Activated naive CD4-positive, alpha-beta T cell (primary cell): Measurements from ENCODE around the gene NTNG2.

Experiments used
- DNase-seq, 4 experiments: peaks; one replicate each; lab custom pipeline; 2025; lab: John Stamatoyannopoulos, UW

The NTNG2 gene

DNA sequence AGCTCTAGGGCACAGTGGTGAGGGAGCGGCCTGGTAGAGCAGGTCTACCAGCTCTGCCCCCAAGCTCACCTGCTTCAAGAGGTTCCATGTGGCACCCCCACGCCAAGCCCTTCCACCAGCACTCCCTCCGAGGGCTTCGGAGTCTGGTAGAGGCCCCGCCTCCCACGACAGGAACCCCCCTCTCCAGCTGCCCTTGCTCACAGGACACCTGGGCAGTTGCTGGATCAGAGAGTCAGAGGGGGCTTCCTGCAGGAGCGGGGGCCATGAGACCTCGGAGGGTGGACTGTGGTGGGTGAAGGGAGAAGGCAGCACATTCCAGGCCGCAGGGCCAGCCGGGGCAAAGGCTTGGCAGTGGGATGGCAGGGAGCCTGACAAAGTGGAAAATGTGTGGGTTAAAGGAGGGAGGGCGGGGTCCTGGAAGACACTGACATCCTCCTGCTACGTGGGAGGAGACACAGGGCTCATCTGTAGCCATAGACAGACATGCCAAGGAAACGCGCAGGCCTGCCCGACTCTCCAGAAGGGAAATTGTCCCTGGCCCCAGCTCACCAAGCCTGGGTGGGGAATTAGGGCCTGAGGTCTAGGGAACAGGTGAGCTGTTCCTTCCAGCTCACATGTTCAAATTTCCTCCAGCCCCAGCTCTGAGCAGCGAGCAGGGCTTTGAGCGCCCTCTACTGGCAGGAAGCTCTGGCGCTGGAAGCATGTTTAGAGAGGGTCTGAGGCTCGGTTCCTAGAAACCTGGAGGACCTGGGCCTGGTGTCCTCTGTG lies 74.2 kb downstream of the NTNG2 start:
- DNase-seq, result peak; percentile 57 to 79 (median 75)

DNA sequence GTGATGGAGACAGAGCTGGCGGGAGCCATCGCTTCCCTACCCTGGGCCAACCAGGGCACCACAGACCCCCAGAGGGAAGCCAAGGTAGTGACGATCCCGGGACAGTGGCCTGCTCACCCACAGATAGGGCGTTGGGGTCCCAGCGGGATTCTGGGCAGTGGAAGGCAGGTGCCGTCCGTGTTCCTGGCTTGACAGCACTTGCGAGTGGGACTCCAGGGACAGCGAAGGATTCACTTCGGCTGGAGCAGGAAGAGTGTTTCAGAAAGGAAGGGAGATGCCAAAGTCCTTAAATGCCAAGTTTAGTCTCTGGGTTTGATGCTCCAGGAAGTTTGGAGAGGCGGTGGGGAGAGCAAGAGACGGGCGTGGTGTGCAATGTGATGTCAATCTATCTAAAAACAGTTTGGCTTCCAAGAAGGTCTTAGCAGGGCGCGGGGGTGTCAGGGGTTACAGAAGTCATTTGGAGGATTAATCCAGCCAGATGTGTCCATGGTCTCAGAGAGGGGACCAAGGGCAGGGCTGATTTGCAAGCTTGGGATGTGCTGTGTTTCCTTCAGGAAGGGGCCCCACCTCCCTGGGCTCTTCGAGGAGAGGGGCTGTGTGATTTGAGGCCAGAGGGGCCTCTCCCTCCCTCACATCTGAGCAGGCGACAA lies 74.9 kb downstream of the NTNG2 start:
- DNase-seq, result no peak

DNA sequence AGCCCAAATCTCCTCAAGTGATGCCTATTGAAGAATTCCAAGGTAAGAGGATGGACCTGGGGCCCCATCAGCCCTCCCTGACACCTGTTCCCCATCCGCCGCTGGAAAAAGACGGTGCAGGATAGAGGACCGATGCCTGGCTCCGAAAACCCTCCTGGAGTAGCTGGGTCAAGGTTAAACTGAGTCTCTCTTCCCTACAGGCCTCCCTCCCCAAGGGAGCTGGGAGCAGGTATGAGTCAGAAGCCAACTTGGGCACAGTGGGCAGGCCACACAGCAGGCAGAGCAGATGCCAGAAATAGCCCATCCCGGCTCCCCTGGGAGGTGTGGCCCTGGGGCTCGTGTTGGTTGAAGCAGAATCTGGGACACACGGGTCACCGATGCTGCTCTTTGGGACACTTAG lies 75.6 kb downstream of the NTNG2 start:
- no peak for DNase-seq

DNA sequence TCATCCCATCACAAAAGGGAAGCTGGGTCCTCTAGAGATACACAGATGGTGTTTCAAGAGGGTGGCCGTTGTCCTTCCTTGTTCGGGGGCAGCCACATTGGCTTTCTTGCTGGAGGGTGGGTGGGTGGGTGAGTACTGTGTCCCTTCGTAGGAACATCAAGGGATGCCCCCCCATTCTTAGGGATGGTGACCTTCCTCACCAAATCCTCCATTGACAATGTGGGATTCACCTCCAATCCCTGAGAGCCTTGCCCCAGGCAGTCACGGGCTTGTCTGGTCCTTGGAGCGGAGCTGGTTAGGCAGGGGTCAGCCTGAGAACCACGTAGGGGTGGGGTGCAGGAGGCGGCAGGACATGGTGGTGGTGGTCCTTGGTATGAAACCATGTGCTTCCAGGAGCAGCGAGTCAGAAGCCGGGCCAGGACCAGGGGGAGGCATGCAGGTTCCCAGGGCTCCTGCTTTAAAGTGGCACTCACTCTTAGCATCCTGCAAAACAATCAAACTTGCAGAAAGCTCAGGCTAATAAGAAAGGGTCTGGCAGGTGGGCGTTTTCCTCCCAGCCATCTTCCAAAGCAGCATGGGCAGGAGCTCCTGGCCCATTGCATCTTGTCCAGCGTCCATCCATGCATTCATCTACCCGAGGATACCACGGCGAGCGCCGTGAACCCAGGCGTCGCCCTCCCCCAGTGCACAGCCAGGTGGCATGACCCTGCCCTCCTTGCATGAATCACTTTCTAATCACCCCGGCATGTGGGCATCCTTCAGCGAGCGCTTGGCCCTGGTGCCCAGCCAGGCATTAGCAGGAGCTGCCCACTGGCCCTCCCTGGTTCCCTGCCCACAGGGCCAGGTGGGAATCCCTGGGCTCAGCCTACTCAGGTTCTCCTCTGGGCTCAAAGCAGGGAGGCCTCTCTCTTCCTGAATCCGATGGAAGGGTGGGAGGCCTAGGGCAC lies 76.4 kb downstream of the NTNG2 start:
- no peak for DNase-seq

DNA sequence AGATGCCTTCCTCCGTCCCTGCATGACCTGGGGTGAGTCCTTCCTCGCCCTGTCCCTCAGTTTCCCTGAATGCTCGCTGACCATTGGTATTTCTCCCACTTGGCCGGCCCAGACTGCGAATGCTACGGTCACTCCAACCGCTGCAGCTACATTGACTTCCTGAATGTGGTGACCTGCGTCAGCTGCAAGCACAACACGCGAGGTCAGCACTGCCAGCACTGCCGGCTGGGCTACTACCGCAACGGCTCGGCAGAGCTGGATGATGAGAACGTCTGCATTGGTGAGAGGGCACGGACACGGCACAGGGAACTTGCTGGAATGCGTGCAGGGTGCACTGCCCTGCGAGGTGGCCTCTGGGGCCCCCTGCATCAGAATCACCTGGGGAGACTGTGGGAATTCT lies 77.1 kb downstream of the NTNG2 start:
- no peak for DNase-seq

DNA sequence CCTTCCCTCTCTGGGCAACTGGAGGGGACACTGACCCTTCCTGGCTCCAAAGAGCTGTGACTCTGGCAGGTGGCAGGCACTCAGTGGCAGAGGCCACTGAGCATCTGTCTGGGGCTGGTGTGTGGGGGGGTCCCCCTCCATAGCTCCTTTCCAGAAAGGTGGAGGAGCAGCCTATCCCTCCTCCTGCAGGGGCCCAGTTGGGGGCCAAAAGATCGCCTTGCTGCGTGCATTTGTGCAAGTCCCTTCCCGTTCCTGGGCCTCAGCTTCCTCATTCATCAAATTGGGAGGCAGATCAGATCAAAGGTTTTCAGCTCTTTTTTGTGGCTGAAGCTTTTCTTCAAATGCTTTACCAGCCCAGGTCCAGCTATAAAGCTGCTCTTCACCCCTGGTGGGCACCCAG lies 77.7 kb downstream of the NTNG2 start:
- no peak for DNase-seq

DNA sequence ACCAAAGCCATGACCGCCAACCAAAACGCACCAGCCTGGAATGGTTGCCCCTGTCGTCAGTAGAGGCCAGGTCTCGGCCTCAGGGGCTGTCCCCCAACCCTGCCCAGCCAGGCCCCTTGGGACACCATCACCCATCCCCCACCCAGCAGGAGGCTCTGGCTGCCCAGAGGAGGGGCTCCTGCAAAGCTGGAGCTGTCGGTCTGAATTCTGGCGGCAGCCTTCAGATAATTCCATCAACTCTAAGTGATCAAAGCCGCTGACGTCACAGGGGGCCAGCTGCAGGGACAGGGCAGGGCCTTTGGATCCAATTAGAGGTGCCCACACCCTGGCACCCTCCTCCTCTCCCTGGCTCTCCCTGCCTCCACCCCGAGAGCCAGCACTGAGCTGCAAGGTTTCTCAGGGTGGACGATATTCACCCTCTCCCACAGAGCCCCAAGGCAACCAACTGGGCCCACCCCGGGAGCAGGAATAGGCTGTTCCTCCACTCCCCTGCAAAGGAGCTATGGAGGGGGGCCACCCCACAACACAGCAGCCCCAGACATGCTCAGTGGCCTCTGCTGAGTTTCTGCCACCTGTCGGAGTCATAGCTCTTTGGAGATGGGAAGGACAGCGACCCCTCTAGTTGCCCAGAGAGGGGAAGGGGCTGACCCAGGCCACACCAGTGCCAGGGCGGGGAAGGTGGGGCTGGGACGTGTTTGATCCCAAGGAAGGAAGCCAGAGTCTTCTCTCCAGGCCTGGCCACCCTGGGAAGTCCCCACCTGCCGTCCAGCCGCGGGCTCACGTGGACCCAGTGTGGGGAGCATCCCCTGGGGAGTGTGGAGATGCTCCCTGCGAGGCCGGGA lies 78.4 kb downstream of the NTNG2 start:
- DNase-seq, result no peak

DNA sequence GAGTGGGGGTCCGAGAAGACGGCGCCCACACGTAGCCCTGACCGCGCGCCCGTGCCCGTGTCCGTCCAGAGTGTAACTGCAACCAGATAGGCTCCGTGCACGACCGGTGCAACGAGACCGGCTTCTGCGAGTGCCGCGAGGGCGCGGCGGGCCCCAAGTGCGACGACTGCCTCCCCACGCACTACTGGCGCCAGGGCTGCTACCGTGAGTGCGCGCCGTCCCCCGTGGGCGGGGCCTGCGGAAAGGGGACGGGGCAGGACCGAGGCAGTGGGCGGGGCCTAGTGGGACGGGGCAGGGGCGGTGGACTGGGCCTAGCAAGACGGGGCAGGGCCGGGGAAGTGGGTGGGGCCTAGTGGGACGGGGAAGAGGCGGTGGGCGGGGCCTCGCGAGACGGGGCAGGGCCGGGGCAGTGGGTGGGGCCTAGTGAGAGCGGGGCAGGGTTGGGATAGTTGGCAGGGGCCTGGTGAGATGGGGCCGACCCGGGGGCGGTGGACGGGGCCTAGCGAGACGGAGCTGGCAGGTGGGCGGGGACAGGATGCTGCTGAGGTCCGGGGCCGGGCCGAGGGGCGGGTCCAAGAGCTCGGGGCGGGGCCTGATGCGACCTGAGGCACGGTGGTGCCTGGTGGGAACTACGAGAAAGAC lies 79.1 kb downstream of the NTNG2 start:
- DNase-seq, result peak; percentile 92 to 100 (median 99)

DNA sequence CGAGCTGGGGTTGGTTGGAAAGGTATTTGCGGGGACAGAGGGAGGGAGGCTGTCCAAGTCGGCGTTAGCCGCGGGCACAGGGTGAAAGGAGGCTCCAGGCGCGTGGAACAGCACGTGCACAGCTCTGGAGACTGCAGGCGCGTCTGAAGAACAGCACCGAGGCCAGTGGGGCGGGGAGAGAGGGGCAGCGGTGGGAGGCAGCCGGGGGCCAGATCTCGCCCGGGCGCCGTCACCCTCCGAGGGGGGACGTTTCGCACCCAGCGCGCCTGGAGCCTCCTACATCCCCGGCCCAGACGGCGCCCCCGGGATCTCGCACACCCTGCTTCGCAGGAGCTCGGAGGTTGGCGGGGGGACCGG lies 79.6 kb downstream of the NTNG2 start:
- no peak for DNase-seq

DNA sequence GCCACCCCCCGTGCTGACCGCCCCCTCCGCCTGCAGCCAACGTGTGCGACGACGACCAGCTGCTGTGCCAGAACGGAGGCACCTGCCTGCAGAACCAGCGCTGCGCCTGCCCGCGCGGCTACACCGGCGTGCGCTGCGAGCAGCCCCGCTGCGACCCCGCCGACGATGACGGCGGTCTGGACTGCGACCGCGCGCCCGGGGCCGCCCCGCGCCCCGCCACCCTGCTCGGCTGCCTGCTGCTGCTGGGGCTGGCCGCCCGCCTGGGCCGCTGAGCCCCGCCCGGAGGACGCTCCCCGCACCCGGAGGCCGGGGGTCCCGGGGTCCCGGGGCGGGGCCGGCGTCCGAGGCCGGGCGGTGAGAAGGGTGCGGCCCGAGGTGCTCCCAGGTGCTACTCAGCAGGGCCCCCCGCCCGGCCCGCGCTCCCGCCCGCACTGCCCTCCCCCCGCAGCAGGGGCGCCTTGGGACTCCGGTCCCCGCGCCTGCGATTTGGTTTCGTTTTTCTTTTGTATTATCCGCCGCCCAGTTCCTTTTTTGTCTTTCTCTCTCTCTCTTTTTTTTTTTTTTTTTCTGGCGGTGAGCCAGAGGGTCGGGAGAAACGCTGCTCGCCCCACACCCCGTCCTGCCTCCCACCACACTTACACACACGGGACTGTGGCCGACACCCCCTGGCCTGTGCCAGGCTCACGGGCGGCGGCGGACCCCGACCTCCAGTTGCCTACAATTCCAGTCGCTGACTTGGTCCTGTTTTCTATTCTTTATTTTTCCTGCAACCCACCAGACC lies 80.2 kb downstream of the NTNG2 start:
- peak in 2 of 4 experiments; percentile 27 to 39 for DNase-seq

DNA sequence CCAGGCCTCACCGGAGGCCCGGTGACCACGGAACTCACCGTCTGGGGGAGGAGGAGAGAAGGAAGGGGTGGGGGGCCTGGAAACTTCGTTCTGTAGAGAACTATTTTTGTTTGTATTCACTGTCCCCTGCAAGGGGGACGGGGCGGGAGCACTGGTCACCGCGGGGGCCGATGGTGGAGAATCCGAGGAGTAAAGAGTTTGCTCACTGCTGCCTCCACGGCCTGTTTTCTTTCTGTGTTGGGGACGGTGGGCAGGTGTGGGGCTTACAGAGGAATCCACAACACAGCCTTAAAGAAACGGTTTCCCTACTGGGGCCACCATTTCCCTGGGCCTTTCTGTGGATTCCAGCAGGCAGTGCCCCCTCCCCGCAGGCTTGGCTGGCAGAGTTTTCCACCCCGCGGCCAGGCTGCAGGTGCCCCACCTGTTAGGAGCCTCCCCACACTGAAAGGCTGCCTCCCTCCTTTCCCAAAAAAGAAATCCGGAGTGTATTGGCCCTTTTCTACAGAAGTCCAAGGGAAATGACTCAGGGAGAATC lies 80.8 kb downstream of the NTNG2 start:
- DNase-seq, result no peak

DNA sequence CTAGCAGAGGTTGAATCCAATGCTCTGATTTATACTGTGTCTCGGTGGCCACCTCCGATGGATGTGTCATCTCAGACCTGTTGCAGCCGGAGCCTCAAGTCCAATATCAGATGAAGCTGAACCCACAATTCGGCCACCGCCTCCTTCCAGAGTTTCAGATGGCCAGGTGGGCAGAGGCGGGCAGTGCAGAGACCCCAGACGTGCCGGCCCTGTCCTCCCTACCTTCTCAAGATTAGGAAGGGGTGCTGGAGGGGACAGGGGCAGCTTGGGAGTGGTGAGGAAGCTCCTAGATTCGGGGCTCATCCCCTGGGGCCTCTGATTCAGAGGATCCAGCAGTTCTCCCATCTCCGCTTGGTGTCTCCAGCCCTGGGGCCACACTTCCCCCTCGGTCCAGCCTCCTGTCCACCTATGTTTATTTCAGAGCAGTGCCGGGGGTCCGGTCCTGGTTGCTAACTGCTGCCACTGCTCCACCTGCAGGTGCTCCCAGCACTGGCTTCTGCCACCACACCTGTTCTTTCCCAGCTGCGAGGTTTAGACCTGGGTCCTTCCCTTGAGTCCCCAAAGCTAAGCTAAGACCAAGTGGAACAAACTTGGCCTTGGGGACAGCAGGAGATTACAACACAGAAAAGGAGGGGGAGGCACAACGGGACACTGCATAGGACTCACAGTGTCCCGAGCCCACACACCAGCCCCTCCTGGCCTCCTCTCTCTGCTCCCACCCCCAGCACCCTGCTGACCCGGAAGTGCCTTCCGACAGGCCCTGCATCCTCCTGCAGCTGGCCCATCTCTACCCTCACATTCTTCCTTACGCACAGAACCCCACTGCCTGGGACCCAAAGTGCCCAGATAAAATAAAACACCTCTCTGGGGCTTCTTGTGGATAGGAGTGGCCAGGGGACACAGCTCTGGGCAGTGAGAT lies 81.6 kb downstream of the NTNG2 start:
- DNase-seq, result no peak

DNA sequence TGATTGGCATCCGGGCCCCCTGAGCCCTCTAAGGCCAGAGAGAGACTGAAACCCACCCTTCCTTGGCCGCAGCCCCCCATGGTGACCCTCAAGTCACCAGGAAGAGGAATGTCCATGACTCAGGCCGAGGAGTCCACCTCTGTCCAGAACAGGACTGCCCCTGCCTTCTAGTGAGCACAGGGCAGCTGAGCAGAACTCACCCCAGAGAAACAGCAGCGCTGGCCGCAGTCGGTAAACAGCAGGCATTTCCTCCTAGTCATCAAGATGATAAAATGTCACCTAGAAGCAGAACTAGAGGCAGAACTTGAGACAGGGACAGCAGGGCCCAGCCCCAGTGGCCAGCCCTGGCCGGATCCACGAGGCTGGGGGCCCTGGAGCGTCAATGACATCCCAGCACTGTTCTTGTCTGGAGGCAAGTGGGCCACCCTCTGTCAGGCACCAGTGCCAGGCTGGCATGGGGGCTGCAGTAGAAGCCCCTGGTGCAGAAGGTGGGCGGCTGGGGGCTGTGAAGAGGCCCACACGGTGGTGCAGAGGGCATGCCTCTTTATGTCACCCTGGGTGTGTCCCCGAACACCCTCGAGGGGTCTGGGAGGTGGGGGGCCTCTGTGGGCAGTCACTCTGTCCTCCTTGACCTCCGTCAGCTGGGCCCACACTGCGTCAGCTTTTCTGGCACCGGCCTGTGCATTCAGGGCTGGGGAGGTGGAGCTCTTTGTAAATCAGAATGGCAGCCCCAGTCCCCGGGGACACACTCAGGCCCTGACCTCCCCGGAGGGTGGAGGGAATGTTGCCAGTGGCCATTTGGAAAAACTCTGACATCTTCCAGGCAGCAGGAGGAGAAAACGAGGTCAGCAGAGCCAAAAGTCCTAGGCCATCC lies 83.0 kb downstream of the NTNG2 start:
- DNase-seq, result no peak

DNA sequence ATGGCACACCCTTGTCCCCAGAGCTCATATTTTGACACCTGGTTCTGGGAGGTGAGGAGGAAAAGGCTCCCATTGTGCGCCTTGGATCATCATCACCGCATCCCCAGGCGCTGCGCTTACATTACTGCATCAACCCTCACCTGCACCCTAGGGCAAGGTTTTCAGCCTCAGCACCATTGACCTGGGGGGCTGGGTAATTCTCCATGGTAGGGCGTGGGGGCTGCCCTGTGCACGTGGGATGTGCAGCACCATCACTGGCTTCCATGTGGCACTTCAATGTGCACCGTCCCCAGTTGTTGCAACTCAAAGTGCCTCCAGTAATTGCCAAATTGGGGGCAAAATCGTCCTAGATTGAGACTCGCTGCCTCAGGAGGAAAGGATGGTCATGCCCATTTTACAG lies 83.6 kb downstream of the NTNG2 start:
- DNase-seq, result no peak

DNA sequence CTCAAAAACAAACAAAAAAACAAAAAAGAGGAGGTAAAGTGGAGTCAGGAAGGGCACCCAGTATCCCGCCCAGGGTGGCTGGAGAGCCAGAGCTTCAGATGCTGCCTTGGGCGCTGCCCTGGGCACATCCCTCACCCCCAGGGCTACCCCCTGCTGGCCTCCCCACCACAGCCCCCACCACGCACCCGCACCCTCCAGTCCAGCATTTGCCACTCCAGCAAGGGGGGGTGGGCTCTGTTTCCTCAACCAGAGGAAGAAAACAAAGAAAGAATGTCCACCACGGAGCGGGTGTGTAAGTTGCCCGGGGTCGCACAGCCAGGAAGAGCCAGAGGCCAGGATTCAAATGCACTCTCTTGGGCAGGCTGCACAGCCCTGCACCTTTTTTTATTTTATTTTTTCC lies 86.1 kb downstream of the NTNG2 start:
- no peak for DNase-seq

DNA sequence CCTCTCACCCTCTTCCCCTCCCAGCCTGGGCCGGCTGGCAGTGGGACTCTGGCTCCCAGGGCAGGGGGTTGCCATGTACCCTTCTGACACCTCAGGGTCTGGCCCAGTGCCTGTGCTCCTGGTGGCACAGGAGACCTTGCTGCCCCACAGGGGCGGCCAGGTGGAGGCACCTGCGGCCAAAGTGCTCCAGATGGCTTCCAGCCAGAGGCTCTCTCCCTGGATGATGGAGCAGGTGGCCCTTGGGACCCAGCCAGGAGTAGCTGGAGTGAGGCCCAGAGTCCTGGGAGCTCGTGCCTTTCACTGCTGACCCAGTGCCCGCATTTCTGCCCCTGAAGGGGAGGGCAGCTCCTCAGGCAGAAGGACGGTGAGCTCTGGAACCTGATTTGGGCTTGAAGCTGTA lies 87.3 kb downstream of the NTNG2 start:
- DNase-seq, result no peak

DNA sequence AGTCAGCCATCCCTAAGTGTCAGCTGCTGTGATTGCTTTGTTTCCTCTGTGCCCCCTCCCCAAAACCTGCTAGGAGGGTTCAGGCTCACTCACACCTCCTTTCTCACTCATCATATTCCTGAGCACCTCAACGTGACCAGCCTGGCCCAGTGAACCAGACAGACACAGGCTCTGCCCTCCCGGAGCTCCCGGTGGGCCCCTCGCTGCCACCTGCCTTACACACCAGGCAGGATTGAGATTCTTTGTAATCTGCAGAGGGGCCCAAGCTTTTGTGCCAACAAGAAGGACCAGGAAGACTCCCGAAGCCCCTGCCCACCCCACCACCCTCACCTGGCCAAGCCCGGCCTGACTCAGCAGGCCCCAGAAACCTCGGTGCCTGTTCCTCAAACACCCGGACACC lies 87.8 kb downstream of the NTNG2 start:
- no peak for DNase-seq
